Measurements from ENCODE around the gene MOV10.

DNA sequence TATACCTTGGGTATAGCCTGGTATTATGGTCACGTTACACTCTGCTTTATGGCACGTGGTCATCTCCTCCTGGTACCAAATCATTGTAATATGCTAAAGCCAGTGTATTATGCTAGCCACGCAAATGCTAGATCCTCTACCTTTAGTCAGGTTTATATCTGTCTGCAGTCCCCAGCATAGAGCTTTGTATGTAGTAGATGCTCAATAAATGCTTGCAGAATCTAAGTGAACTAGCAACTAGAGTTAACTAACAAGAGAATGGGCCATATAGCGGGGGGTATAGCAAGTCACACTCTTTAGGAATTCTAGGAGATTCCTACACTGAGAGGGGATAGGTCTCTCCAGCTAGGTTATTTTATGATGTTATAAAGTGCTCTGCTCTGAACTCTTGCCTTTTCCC is 3.0 kb downstream of the MOV10 start:
- TF ChIP-seq, protein P1, sequence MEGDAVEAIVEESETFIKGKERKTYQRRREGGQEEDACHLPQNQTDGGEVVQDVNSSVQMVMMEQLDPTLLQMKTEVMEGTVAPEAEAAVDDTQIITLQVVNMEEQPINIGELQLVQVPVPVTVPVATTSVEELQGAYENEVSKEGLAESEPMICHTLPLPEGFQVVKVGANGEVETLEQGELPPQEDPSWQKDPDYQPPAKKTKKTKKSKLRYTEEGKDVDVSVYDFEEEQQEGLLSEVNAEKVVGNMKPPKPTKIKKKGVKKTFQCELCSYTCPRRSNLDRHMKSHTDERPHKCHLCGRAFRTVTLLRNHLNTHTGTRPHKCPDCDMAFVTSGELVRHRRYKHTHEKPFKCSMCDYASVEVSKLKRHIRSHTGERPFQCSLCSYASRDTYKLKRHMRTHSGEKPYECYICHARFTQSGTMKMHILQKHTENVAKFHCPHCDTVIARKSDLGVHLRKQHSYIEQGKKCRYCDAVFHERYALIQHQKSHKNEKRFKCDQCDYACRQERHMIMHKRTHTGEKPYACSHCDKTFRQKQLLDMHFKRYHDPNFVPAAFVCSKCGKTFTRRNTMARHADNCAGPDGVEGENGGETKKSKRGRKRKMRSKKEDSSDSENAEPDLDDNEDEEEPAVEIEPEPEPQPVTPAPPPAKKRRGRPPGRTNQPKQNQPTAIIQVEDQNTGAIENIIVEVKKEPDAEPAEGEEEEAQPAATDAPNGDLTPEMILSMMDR (IDR thresholded peaks at IDR 0.05; ENCODE audit: low read length) = no peak
- no peak for TF ChIP-seq EZH2 (optimal IDR thresholded peaks at IDR 0.05; ENCODE audit: low read depth, low read length)
